Endodermal cell (in vitro differentiated cells): ENCODE results near the gene SLC25A47. TPM values are rescaled to one million over a fixed set of nuclear protein-coding genes. Genes with fewer than 3 reads are reported as not detected.
A peak's percentile ranks its signal among the peaks of the same experiment; 100 is the strongest.
"Not testable (repeated sequence)": the region's sequence is repeated elsewhere in the genome, so short reads cannot be mapped to it uniquely, and the experiment has no call there.

Experiments
- DNase-seq: peaks from one replicate; pipeline ENCODE4 v3.0.0-alpha.2; 2017
- H3K27ac ChIP-seq: 2 replicates; pipeline ENCODE4 v1.5.1; 2013; ENCODE audit warnings: mild to moderate bottlenecking, low read depth, low read length, moderate library complexity
- H3K27me3 ChIP-seq: 2 replicates; pipeline ENCODE4 v1.6.1; 2013; ENCODE audit warnings: mild to moderate bottlenecking, low read length, moderate library complexity; ENCODE audit not compliant: insufficient read depth, control insufficient read depth, poor library complexity, severe bottlenecking
- H3K36me3 ChIP-seq: 2 replicates; pipeline ENCODE4 v1.7.0; 2013; ENCODE audit warnings: mild to moderate bottlenecking, low read length, moderate library complexity; ENCODE audit not compliant: control insufficient read depth, insufficient read depth
- H3K4me1 ChIP-seq: one replicate; pipeline ENCODE4 v1.7.0; 2013; ENCODE audit warnings: low read length; ENCODE audit not compliant: control insufficient read depth, insufficient read depth
- H3K4me3 ChIP-seq: 2 replicates; pipeline ENCODE4 v1.5.1; 2013; ENCODE audit warnings: mild to moderate bottlenecking, low read length, moderate library complexity
- H3K9ac ChIP-seq: 2 replicates; pipeline ENCODE4 v1.6.1; 2013; ENCODE audit warnings: mild to moderate bottlenecking, low read length, moderate library complexity; ENCODE audit not compliant: poor library complexity, severe bottlenecking; ENCODE audit errors: extremely low read depth
- H3K9me3 ChIP-seq: 2 replicates; pipeline ENCODE4 v1.6.1; 2013; ENCODE audit warnings: mild to moderate bottlenecking, low read length, moderate library complexity; ENCODE audit not compliant: control insufficient read depth
- H3K27ac Mint-ChIP-seq: 2 replicates; pipeline ENCODE4 v1.8.0; 2020; ENCODE audit warnings: mixed read lengths
- H3K27me3 Mint-ChIP-seq: 2 replicates; pipeline ENCODE4 v1.8.0; 2021; ENCODE audit warnings: mild to moderate bottlenecking, mixed read lengths; ENCODE audit not compliant: insufficient read depth
- H3K36me3 Mint-ChIP-seq: 2 replicates; pipeline ENCODE4 v1.8.0; 2020; ENCODE audit warnings: low read depth, mixed read lengths
- H3K4me1 Mint-ChIP-seq: 2 replicates; pipeline ENCODE4 v1.8.0; 2020; ENCODE audit warnings: mixed read lengths
- H3K4me3 Mint-ChIP-seq: 2 replicates; pipeline ENCODE4 v1.8.0; 2020; ENCODE audit warnings: mild to moderate bottlenecking, moderate library complexity, mixed read lengths
- H3K9me3 Mint-ChIP-seq: 2 replicates; pipeline ENCODE4 v1.8.0; 2020; ENCODE audit warnings: mild to moderate bottlenecking, mixed read lengths
- CTCF ChIP-seq: fragments of 200-600 bp; sonication (generic); conservative IDR thresholded peaks from 2 replicates; pipeline ENCODE4 v1.5.0; 2021; ENCODE audit warnings: antibody characterized with exemption, mild to moderate bottlenecking
- WGBS, 2 experiments: methylation state at CpG; one replicate each; pipeline versions ENCODE4 v1.1.5 to v1.1.7; 2013; ENCODE audit warnings: missing lambda C conversion rate in 2 of 2, mixed read lengths in 1 of 2; ENCODE audit not compliant: insufficient coverage in 1 of 2, insufficient read length in 1 of 2; 5-methylcytosine and 5-hydroxymethylcytosine counted together
- total RNA-seq, 2 donors: library from RNA; stranded (reverse); fragmentation: NEBNext Ultra II Directional in 1 of 2; extraction: Animal tissue kit (Norgen Biotek cat#: 25700) in 1 of 2; gene quantifications; 2 replicates in 1 of 2; 3 replicates in 1 of 2; pipeline ENCODE4 v1.2.1, GENCODE V29; 2021

SLC25A47 gene
- total RNA-seq, 2 donors from 2014 or later: not detected

DNA sequence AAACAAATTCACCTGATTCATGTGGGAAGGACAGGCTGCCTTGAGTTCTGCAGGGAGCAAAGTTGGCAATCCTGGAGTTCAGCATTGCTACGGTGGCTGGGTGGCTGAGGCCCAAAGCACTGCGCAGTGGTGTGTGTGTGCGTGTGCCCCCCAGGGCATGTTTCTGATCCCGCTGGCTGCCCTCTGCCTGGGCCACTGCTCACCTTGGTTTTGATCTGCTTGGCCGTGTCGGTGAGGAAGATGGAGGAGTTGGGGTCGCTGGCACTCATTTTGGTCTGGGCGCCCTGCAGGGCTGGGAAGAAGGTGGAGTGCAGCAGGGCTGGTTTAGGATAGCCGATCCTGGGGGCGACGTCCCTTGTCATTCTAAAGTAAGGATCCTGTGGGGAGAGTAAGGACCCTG lies 19.1 kb downstream of the SLC25A47 start:
- peaks cover 5% of the 10 kb centered on the region for H3K4me1 Mint-ChIP-seq
- H3K27me3 ChIP-seq: no peaks in the 10 kb centered on the region
- H3K9me3 ChIP-seq: no peaks in the 10 kb centered on the region
- peak overlapping the region; percentile 2 for H3K27ac Mint-ChIP-seq
- peaks cover 81% of the 10 kb centered on the region for H3K36me3 ChIP-seq
- no peak for DNase-seq
- peaks cover 71% of the 10 kb centered on the region for H3K36me3 Mint-ChIP-seq
- no peak overlapping the region for H3K4me3 Mint-ChIP-seq
- H3K4me1 ChIP-seq: peaks cover 4% of the 10 kb centered on the region
- H3K27me3 Mint-ChIP-seq: no peaks in the 10 kb centered on the region
- peaks cover 6% of the 10 kb centered on the region for H3K9me3 Mint-ChIP-seq
- WGBS, 2 experiments: 96 to 97% methylated on average over 6 to 11 of the region's 11 CpGs
- no peak for TF ChIP-seq CTCF
- no peak overlapping the region for H3K9ac ChIP-seq
- no peak overlapping the region for H3K27ac ChIP-seq
- no peak overlapping the region for H3K4me3 ChIP-seq

- H3K9me3 ChIP-seq, H3K27me3 ChIP-seq, DNase-seq, H3K27me3 Mint-ChIP-seq, H3K9ac ChIP-seq, H3K27ac ChIP-seq, H3K9me3 Mint-ChIP-seq, H3K4me1 Mint-ChIP-seq, H3K27ac Mint-ChIP-seq, H3K4me3 ChIP-seq, H3K4me1 ChIP-seq, H3K4me3 Mint-ChIP-seq: not testable (repeated sequence)
- H3K36me3 ChIP-seq: peaks cover 81% of the 10 kb centered on the region
- 95 to 98% methylated on average over 8 to 12 of the region's 12 CpGs for WGBS, 2 experiments
- H3K36me3 Mint-ChIP-seq: peaks cover 69% of the 10 kb centered on the region
Observed at GRCh38 chr14:100342826-100343225, 19.7 kb downstream of the SLC25A47 start.

- H3K9me3 Mint-ChIP-seq, H3K4me3 Mint-ChIP-seq, H3K9me3 ChIP-seq, H3K27ac Mint-ChIP-seq, H3K9ac ChIP-seq, H3K27me3 ChIP-seq, H3K27me3 Mint-ChIP-seq, DNase-seq, H3K27ac ChIP-seq, H3K4me3 ChIP-seq: not testable (repeated sequence)
- 85% methylated on average over 9 of the region's 35 CpGs; no CpG with 5 or more reads in 1 of the 2 experiments for WGBS, 2 experiments
- Histone ChIP-seq H3K4me1 (peaks cover 19% of the 10 kb centered on the region), H3K36me3 (peaks cover 81% of the 10 kb centered on the region)
- Mint-ChIP-seq H3K36me3 (peaks cover 68% of the 10 kb centered on the region), H3K4me1 (peaks cover 22% of the 10 kb centered on the region)
Observed at GRCh38 chr14:100344657-100345056, 21.5 kb downstream of the SLC25A47 start.

GRCh38 chr14:100345711-100346110 lies 22.6 kb downstream of the SLC25A47 start:
- peaks cover 81% of the 10 kb centered on the region for H3K36me3 ChIP-seq
- no peak overlapping the region for H3K4me3 ChIP-seq
- WGBS, 2 experiments: 96% methylated on average over 10 to 17 of the region's 17 CpGs
- no peaks in the 10 kb centered on the region for H3K27me3 ChIP-seq
- Mint-ChIP-seq H3K36me3 (peaks cover 64% of the 10 kb centered on the region), H3K4me1 (peaks cover 27% of the 10 kb centered on the region), H3K27ac (peak overlapping the region; percentile 12), H3K27me3 (no peaks in the 10 kb centered on the region), H3K4me3 (no peak overlapping the region), H3K9me3 (peaks cover 6% of the 10 kb centered on the region)
- peaks cover 20% of the 10 kb centered on the region for H3K4me1 ChIP-seq
- no peak for DNase-seq
- H3K9ac ChIP-seq: no peak overlapping the region
- no peak for TF ChIP-seq CTCF
- H3K9me3 ChIP-seq: no peaks in the 10 kb centered on the region
- H3K27ac ChIP-seq: no peak overlapping the region
